H1 (cell line): ENCODE data around the gene CAMKK1. TPM values are rescaled to one million over a fixed set of nuclear protein-coding genes. Genes with fewer than 3 reads are reported as not detected.

Experiments
- CTCF ChIA-PET: fragments of 300-600 bp; sonication (Branson Sonifier 250); formaldehyde crosslinking; loops from one replicate; lab custom pipeline; 2021; ENCODE audit not compliant: partially characterized antibody; lab: Charles Lee
- POLR2A ChIA-PET: fragments of 300-600 bp; sonication (Branson Sonifier 250); formaldehyde crosslinking; loops from one replicate; lab custom pipeline; 2021; ENCODE audit warnings: inconsistent platforms; ENCODE audit not compliant: partially characterized antibody; lab: Charles Lee
- DNase-seq, 2 experiments: peaks; one replicate each; pipeline versions ENCODE4 v3.0.0 to v3.0.0-alpha.2; 2010 to 2022; ENCODE audit warnings: low spot score in 2 of 2, low read depth in 1 of 2, mixed read lengths in 1 of 2
- FAIRE-seq: peaks from 2 replicates; lab custom pipeline; 2011; peaks lifted over from hg19 to GRCh38; lab: Jason Lieb, UNC
- H2AFZ ChIP-seq: 2 replicates; pipeline ENCODE4 v1.8.1; 2012; ENCODE audit warnings: low read length, inconsistent platforms
- H2AK5ac ChIP-seq: 2 replicates; pipeline ENCODE4 v1.6.1; 2013; ENCODE audit warnings: low read depth, low read length
- H2BK120ac ChIP-seq: replicated peaks from 2 replicates; pipeline ENCODE3; 2013; ENCODE audit warnings: low read depth, low read length, inconsistent platforms
- H2BK12ac ChIP-seq: 2 replicates; pipeline ENCODE4 v1.6.1; 2013; ENCODE audit warnings: low read depth, low read length
- H2BK15ac ChIP-seq: 2 replicates; pipeline ENCODE4 v1.6.1; 2013; ENCODE audit warnings: low read length
- H2BK20ac ChIP-seq: 2 replicates; pipeline ENCODE4 v1.6.1; 2013; ENCODE audit warnings: low read length
- H2BK5ac ChIP-seq: 2 replicates; pipeline ENCODE4 v1.6.1; 2013; ENCODE audit warnings: low read depth, low read length
- H3K14ac ChIP-seq: 2 replicates; pipeline ENCODE4 v1.6.1; 2013; ENCODE audit warnings: inconsistent platforms; ENCODE audit not compliant: insufficient read length
- H3K18ac ChIP-seq: 2 replicates; pipeline ENCODE4 v1.6.1; 2013; ENCODE audit warnings: low read length; ENCODE audit errors: extremely low read depth
- H3K23ac ChIP-seq: 2 replicates; pipeline ENCODE4 v1.6.1; 2013; ENCODE audit warnings: inconsistent platforms; ENCODE audit not compliant: insufficient read length
- H3K23me2 ChIP-seq: 2 replicates; pipeline ENCODE4 v1.6.1; 2013; ENCODE audit warnings: low read depth, low read length
- H3K27ac ChIP-seq: 2 replicates; pipeline ENCODE4 v1.6.1; 2011; ENCODE audit warnings: low read depth, low read length, inconsistent platforms
- H3K27me3 ChIP-seq, 4 experiments: replicated peaks in 1 of 4; 1 replicate in 1 of 4; 2 replicates in 3 of 4; pipeline versions ENCODE4 v1.6.1 to v1.8.1; 2011 to 2013; ENCODE audit warnings: low read length in 3 of 4, mild to moderate bottlenecking in 3 of 4, inconsistent platforms in 2 of 4, mixed read lengths in 2 of 4, moderate library complexity in 1 of 4; ENCODE audit not compliant: control insufficient read depth in 3 of 4, insufficient read depth in 3 of 4; ENCODE audit errors: extremely low read depth in 1 of 4
- H3K36me3 ChIP-seq, 4 experiments: 2 replicates each; pipeline versions ENCODE4 v1.6.1 to v1.8.1; 2011 to 2013; ENCODE audit warnings: mild to moderate bottlenecking in 4 of 4, low read length in 3 of 4, moderate library complexity in 2 of 4, control low read depth in 1 of 4, inconsistent platforms in 1 of 4; ENCODE audit not compliant: insufficient read depth in 4 of 4, control insufficient read depth in 2 of 4
- H3K4ac ChIP-seq: replicated peaks from 2 replicates; pipeline ENCODE3; 2013; ENCODE audit warnings: low read length, low read depth, mixed read lengths, inconsistent platforms; ENCODE audit not compliant: insufficient read length
- H3K4me1 ChIP-seq, 4 experiments: replicated peaks in 1 of 4; 1 replicate in 1 of 4; 2 replicates in 3 of 4; pipeline versions ENCODE4 v1.6.1 to v1.8.1; 2011 to 2013; ENCODE audit warnings: low read length in 3 of 4, inconsistent platforms in 2 of 4, mixed read lengths in 1 of 4; ENCODE audit not compliant: insufficient read depth in 4 of 4, control insufficient read depth in 3 of 4
- H3K4me2 ChIP-seq, 2 experiments: 2 replicates each; pipeline versions ENCODE4 v1.6.1 to v1.8.1; 2011 to 2013; ENCODE audit warnings: low read depth in 2 of 2, low read length in 2 of 2, control low read depth in 1 of 2, inconsistent platforms in 1 of 2, mild to moderate bottlenecking in 1 of 2; ENCODE audit not compliant: insufficient read depth in 1 of 2
- H3K4me3 ChIP-seq, 4 experiments: fragments of 200-600, 300-600 bp in 1 of 4; sonication (generic), shearing (Covaris generic), sonication (Bioruptor Twin) in 1 of 4; 2 replicates each; pipeline versions ENCODE4 v1.5.1 to v1.8.1; 2011 to 2016; ENCODE audit warnings: low read length in 4 of 4, low read depth in 3 of 4, control low read depth in 2 of 4, inconsistent platforms in 2 of 4, mild to moderate bottlenecking in 2 of 4, mixed read lengths in 1 of 4, moderate library complexity in 1 of 4; ENCODE audit not compliant: insufficient read depth in 2 of 4; ENCODE audit errors: extremely low read depth in 1 of 4
- H3K56ac ChIP-seq: replicated peaks from 2 replicates; pipeline ENCODE3; 2013; ENCODE audit warnings: low read depth, mild to moderate bottlenecking, mixed read lengths, low read length, inconsistent platforms; ENCODE audit not compliant: insufficient read length
- H3K79me1 ChIP-seq: 2 replicates; pipeline ENCODE4 v1.6.1; 2013; ENCODE audit warnings: low read depth, low read length, control low read depth
- H3K79me2 ChIP-seq, 2 experiments: 2 replicates each; pipeline versions ENCODE4 v1.6.1 to v1.8.1; 2012 to 2013; ENCODE audit warnings: low read length in 2 of 2, mild to moderate bottlenecking in 2 of 2, inconsistent platforms in 1 of 2; ENCODE audit not compliant: insufficient read depth in 2 of 2, control insufficient read depth in 1 of 2
- H3K9ac ChIP-seq, 4 experiments: replicated peaks in 1 of 4; 1 replicate in 1 of 4; 2 replicates in 3 of 4; pipeline versions ENCODE4 v1.6.1 to v1.8.1; 2011 to 2013; ENCODE audit warnings: low read depth in 3 of 4, low read length in 3 of 4, control low read depth in 2 of 4, mild to moderate bottlenecking in 2 of 4, moderate library complexity in 2 of 4, inconsistent platforms in 1 of 4; ENCODE audit errors: extremely low read depth in 1 of 4
- H3K9me3 ChIP-seq, 2 experiments: 2 replicates each; pipeline versions ENCODE4 v1.6.1 to v1.8.1; 2012 to 2013; ENCODE audit warnings: mild to moderate bottlenecking in 2 of 2, moderate library complexity in 2 of 2, control low read depth in 1 of 2, inconsistent platforms in 1 of 2, low read depth in 1 of 2, low read length in 1 of 2, mixed read lengths in 1 of 2; ENCODE audit not compliant: insufficient read depth in 2 of 2
- H4K20me1 ChIP-seq, 2 experiments: replicated peaks in 1 of 2; 2 replicates each; pipeline versions ENCODE3 to v1.8.1; 2011 to 2013; ENCODE audit warnings: inconsistent platforms in 2 of 2, low read length in 2 of 2, mild to moderate bottlenecking in 1 of 2; ENCODE audit not compliant: insufficient read depth in 2 of 2, control insufficient read depth in 1 of 2
- H4K5ac ChIP-seq: 2 replicates; pipeline ENCODE4 v1.6.1; 2013; ENCODE audit warnings: low read length, low read depth, mixed read lengths, inconsistent platforms; ENCODE audit not compliant: insufficient read length
- H4K8ac ChIP-seq: 2 replicates; pipeline ENCODE4 v1.8.0; 2013; ENCODE audit warnings: mild to moderate bottlenecking, moderate library complexity, low read length, inconsistent platforms; ENCODE audit not compliant: insufficient read depth; ENCODE audit errors: extremely low read depth
- H4K91ac ChIP-seq: replicated peaks from 2 replicates; pipeline ENCODE3; 2013; ENCODE audit warnings: low read length, mixed read lengths, inconsistent platforms; ENCODE audit not compliant: insufficient read length
- JUN ChIP-seq: IDR thresholded peaks from 2 replicates; pipeline ENCODE4 v1.6.1; 2011; ENCODE audit warnings: low read depth, mild to moderate bottlenecking, improper control_type of control experiment, low read length
- JUND ChIP-seq: IDR thresholded peaks from 2 replicates; pipeline ENCODE4 v1.6.1; 2011; ENCODE audit warnings: mild to moderate bottlenecking, improper control_type of control experiment, low read length
- KDM1A ChIP-seq: fragments of 200-600, 300-600 bp; sonication (generic); IDR thresholded peaks from 2 replicates; pipeline ENCODE4 v1.7.1; 2016; ENCODE audit warnings: mild to moderate bottlenecking, low read length, borderline replicate concordance
- RAD21 ChIP-seq, 2 experiments: IDR thresholded peaks in 1 of 2; conservative IDR thresholded peaks in 1 of 2; 2 replicates each; pipeline ENCODE4 v1.6.1; 2011; ENCODE audit warnings: low read depth in 2 of 2, low read length in 2 of 2, improper control_type of control experiment in 1 of 2, inconsistent platforms in 1 of 2, mild to moderate bottlenecking in 1 of 2, moderate library complexity in 1 of 2
- RXRA ChIP-seq: IDR thresholded peaks from 2 replicates; pipeline ENCODE4 v1.6.1; 2011; ENCODE audit warnings: low read depth, mild to moderate bottlenecking, low read length, moderate library complexity; ENCODE audit not compliant: insufficient read depth
- SP1 ChIP-seq: IDR thresholded peaks from 2 replicates; pipeline ENCODE4 v1.6.1; 2011; ENCODE audit warnings: low read depth, low read length
- ZNF274 ChIP-seq: IDR thresholded peaks from 2 replicates; pipeline ENCODE4 v1.7.0; 2012; ENCODE audit warnings: low read length, borderline replicate concordance; ENCODE audit errors: extremely low read depth
- WGBS, 2 experiments: shearing (Covaris generic) in 1 of 2; methylation state at CpG; one replicate each; pipeline versions ENCODE4 v1.1.6 to v1.1.7; 2013 to 2015; ENCODE audit warnings: low lambda C conversion rate in 2 of 2, mixed read lengths in 2 of 2, inconsistent platforms in 1 of 2, low coverage in 1 of 2, missing lambda C conversion rate in 1 of 2; ENCODE audit not compliant: insufficient replicate concordance in 2 of 2, insufficient coverage in 1 of 2, insufficient read length in 1 of 2; ENCODE audit errors: extremely low coverage in 1 of 2, missing lambda C conversion rate in 1 of 2; 5-methylcytosine and 5-hydroxymethylcytosine counted together
- polyA plus RNA-seq, 7 experiments: library from polyadenylated mRNA; depleted of rRNA in 3 of 7; stranded (reverse) in 5 of 7; unstranded in 2 of 7; fragments of >200 nt in 5 of 7; fragments of 200-250 nt in 2 of 7; gene quantifications; 1 replicate in 5 of 7; 2 replicates in 1 of 7; 4 replicates in 1 of 7; pipeline versions ENCODE4 v1.2.1 to v1.2.3, GENCODE V29; 2011 to 2013; ENCODE audit warnings: missing spikeins in 2 of 7, mixed read lengths in 2 of 7
- total RNA-seq: library from RNA; stranded (reverse); fragmentation: NEBNext Ultra II Directional; extraction: Animal tissue kit (Norgen Biotek cat#: 25700); gene quantifications from 2 replicates; pipeline ENCODE4 v1.2.1, GENCODE V29; 2021
- TF ChIP-seq, protein P1 (sequence below): IDR thresholded peaks from 2 replicates; pipeline ENCODE4 v1.6.1; 2011; ENCODE audit warnings: low read length, improper control_type of control experiment
- TF ChIP-seq, protein P2 (sequence below): IDR thresholded peaks from 2 replicates; pipeline ENCODE4 v1.6.1; 2011; ENCODE audit warnings: low read depth, mild to moderate bottlenecking, low read length; ENCODE audit not compliant: insufficient read depth

CAMKK1 gene
- total and polyA plus RNA-seq, 2 of the 8 experiments (the other 6 are each of a cell fraction or from before 2014, with no cell fraction given): 7.1 to 7.6 TPM

DNA sequence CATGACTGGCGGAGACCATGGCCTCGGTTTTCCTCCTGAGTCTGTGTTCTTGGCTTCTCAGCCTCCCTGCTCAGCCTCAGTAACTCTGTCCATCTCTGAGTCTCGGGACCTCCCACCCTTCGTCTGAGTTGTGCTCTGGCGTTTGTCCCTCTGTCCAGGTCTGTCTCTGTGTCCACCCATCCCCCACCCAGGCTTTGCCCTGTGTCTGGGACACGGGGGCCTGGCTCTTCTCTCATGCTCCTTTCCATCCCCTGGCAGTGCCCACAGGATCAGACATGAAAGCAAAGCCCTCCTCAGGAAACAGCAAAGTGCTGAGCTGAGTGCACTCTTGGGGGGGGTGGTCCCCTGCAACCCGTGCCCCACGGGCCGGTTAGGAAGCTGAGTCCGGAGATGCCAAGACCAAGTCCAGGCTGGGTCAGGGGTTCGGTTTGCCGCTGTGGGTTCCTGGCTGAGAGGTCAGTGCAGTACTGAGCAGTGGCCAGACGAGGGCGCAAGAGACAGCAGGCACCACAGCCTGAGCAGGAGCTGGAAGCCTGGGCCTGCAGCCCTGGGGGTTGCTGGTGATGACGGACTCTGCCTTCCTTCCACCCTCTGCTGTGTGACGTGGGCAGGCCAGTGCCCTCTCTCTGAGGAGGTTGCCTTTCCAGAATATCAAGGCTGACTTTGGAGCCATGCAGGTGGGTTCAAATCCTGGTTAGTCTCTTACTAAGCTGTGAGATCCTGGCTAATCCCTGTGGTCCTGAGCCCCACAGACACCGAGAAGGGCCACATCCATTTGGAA is 20.9 kb upstream of the CAMKK1 start:
- peak; percentile 28 for FAIRE-seq
- POLR2A ChIA-PET: interaction anchor here (1.4 kb wide), 1 partner anchor 23 kb away, joined by 3 read pairs; no protein-coding TSS in a partner anchor
- peak; percentile 93 to 94 for TF ChIP-seq RAD21 (IDR thresholded peaks at IDR 0.05 in 1 of 2, conservative IDR thresholded peaks at IDR 0.05 in 1 of 2; ENCODE audit: low read depth in 2 of 2, low read length in 2 of 2)
- TF ChIP-seq JUND: peak; percentile 16; the same call in 1 of the 2 replicates
- no peak for TF ChIP-seq JUN
- TF ChIP-seq, protein P1, sequence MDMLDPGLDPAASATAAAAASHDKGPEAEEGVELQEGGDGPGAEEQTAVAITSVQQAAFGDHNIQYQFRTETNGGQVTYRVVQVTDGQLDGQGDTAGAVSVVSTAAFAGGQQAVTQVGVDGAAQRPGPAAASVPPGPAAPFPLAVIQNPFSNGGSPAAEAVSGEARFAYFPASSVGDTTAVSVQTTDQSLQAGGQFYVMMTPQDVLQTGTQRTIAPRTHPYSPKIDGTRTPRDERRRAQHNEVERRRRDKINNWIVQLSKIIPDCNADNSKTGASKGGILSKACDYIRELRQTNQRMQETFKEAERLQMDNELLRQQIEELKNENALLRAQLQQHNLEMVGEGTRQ: no peak
- TF ChIP-seq ZNF274: no peak
- TF ChIP-seq KDM1A: peak; percentile 17; the same call in 1 of the 2 replicates
- no peak for TF ChIP-seq SP1
- no peak for TF ChIP-seq RXRA
- TF ChIP-seq, protein P2, sequence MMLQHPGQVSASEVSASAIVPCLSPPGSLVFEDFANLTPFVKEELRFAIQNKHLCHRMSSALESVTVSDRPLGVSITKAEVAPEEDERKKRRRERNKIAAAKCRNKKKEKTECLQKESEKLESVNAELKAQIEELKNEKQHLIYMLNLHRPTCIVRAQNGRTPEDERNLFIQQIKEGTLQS: 0 out of 2 replicates have a peak, but pooled peaks have one; percentile 13

More for the DNA sequence above, 20.9 kb upstream of the CAMKK1 start:
- H3K79me2 ChIP-seq: no peaks in the 10 kb centered on the region
- H4K20me1 ChIP-seq: no peaks in the 10 kb centered on the region
- peak overlapping the region; percentile 28; the same call in 1 of the 2 replicates for H2BK5ac ChIP-seq
- H3K79me1 ChIP-seq: no peaks in the 10 kb centered on the region
- no peak overlapping the region for H2AK5ac ChIP-seq
- no peak overlapping the region; the same call in 1 of the 2 replicates for H4K8ac ChIP-seq
- H3K27me3 ChIP-seq: no peaks in the 10 kb centered on the region
- no peaks in the 10 kb centered on the region for H3K36me3 ChIP-seq
- H3K4ac ChIP-seq: no peak overlapping the region
- peaks cover 0 to 1% (median 0%) of the 10 kb centered on the region in 4 experiments; a peak in 1 of 7 replicates for H3K4me1 ChIP-seq
- no peak overlapping the region for H2BK120ac ChIP-seq
- H4K91ac ChIP-seq: peak overlapping the region; percentile 25
- WGBS, 2 experiments: 46% methylated on average over 17 of the region's 17 CpGs; no CpG with 5 or more reads in 1 of the 2 experiments
- H3K9me3 ChIP-seq: no peaks in the 10 kb centered on the region
- DNase-seq: peak; percentile 58 to 95
- H3K4me3 ChIP-seq: no peak overlapping the region
- 0 out of 2 replicates have a peak overlapping the region, but pooled peaks have one; percentile 72 for H2BK20ac ChIP-seq
- H2BK12ac ChIP-seq: peak overlapping the region; percentile 68; the same call in 1 of the 2 replicates
- H3K23ac ChIP-seq: no peak overlapping the region
- no peak overlapping the region for H3K9ac ChIP-seq
- H4K5ac ChIP-seq: peak overlapping the region; percentile 49
- H2BK15ac ChIP-seq: no peak overlapping the region
- CTCF ChIA-PET: interaction anchor here (0.5 to 7.4 kb wide), 60 partner anchors 7 to 1545 kb away, joined by 3 to 96 read pairs (median 4); partner anchors contain the start of gene CAMKK1
- H3K27ac ChIP-seq: no peak overlapping the region
- no peaks in the 10 kb centered on the region for H3K23me2 ChIP-seq
- peak overlapping the region; percentile 74; the same call in 1 of the 2 replicates for H2AFZ ChIP-seq
- H3K4me2 ChIP-seq: peak overlapping the region in 1 of 2 experiments; percentile 11; a peak in 1 of 4 replicates
- H3K18ac ChIP-seq: no peak overlapping the region
- H3K14ac ChIP-seq: no peak overlapping the region
- H3K56ac ChIP-seq: no peak overlapping the region
